GM18873 (cell line): Measurements from ENCODE around the gene PPFIA4.
"Not testable (repeated sequence)": the region's sequence is repeated elsewhere in the genome, so short reads cannot be mapped to it uniquely, and the experiment has no call there.

Source experiments
- ATAC-seq: cut with Tn5 transposase; IDR thresholded peaks from one replicate; pipeline ENCODE4 v1.9.1; 2021; ENCODE audit warnings: mild to moderate bottlenecking, moderate library complexity, moderate number of reproducible peaks; ENCODE audit not compliant: unreplicated experiment, low FRiP score

Gene PPFIA4

DNA sequence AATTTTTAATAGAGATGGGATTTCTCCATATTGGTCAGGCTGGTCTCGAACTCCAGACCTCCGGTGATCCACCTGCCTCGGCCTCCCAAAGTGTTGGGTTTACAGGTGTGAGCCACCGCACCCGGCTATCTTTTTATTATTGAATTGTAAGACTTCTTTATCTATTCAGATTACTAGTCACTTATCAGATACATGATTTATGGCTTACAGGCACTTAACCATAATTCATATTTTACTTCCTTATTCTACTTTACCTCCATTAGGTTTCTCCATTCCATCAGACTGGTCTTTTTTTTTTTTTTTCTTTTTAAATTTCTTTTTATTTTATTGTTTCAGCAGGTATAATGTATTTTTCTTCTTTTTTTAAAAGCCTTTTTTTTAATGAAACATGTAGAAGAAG, 14.7 kb upstream of the PPFIA4 start:
- no peak for ATAC-seq

DNA sequence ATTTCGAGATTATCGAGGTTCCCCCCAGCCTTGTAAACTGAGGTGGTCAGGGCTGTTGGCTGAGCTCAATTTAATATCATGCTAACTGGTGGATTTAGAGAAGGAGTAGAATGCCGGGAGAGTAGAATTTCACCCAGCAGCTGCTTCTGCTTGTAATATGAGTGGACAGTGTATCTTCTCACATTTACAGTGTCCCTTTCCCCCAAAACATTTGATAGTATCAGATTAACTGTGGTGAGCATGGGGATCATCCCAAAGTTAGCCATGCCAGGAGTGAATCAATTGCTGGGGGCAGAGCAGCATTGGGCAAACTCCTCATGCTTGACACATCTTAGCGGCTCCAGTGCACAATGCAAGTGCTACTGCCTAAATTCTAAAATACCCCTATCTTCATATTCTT, 9.2 kb upstream of the PPFIA4 start:
- ATAC-seq: no peak

DNA sequence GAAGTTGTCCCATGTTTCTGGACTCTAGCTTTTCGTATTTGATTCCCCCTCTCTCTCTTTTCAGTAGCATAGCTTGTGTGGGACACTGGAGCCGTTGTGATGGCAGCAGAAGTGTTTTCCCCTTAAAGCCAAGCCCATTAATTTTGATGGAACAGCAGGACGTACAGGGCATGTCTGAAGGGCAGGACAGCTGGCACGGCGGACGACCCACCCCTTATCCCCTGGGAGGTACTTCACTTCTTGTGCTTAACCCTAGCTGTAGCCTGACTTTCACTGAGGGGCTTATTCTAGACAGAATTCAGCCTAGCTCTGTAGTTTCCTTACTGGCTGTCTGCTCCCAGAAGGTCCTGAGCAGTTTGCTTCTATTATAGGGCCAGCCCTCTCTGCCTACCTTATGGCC, 8.6 kb upstream of the PPFIA4 start:
- ATAC-seq: no peak

DNA sequence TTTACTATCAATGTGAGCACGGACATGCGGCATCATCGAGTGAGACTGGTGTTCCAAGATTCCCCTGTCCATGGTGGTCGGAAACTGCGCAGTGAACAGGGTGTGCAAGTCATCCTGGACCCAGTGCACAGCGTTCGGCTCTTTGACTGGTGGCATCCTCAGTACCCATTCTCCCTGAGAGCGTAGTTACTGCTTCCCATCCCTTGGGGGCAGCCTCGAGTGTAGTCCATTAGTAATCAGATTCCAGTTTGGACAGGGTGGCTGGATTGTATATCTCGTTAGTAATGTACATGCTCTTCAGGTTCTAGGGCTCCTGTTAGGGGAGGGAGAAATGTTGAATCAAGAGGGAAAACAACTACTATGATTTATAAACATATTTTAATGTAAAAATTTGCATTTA, 3.4 kb upstream of the PPFIA4 start:
- not testable (repeated sequence) for ATAC-seq

DNA sequence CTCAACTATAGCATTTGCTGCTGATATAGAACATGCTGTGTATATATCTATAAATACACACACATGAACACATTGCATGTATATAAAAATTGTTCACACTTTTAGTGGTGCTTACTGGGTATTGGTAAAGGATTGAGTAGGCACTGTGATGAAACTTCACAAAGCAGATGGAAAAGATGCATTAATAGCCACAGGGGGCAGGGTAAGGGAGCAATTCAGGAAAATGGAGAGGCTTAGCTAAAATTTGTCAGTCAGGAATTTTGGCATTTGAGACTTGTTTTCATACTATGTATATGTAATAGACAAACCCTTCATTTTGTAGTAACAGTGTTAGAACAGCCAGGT, 633 bp upstream of the PPFIA4 start:
- ATAC-seq: no peak

DNA sequence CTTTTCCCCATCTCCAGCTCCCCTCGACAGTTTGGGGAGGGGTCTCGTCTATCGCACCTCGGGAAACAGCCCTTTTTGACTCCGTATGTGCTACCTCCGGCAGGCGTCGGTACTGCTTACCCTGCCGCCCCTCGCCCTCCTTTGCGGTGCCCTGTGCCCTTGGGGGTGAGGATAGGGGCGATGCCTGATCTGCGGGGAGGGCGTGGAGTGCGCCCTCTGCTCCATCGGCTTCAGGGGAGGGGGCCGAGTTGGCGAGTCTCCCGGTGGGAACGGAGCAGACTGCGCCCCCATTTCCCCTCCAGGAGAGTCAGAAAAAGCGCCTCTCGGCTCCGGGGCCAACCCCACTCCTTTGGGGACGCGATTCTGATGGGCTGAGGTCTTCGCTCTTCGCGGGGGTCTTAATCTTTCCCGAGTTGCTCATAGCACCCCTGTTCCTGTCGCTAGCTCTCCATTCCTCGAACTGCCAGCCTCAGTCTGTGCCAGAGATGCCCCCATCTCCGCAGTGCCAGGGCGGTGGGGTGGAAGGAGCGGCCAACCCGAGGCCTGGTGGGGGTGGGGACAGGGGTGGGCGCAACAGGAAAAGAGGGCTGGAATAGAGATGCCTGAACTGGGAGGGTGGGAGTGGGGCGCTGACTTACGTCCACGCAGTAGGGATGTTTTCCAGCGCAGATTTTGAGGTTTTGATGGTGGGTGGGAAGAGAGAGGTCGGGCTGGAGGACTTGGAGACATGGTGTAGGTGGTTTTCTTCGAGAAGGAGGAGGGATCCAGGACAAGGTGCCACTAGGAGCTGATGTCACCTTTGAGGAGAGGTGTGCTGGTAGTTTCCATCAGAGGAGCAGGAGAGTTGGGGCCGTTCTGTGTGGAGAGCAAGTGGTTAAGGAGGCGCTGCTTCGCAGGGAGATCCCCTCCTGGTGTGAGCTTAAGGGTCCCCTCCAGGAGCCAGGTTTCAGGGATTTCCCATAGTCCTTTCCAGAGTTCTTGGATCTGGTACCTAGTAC, 674 bp downstream of the PPFIA4 start:
- no peak for ATAC-seq

DNA sequence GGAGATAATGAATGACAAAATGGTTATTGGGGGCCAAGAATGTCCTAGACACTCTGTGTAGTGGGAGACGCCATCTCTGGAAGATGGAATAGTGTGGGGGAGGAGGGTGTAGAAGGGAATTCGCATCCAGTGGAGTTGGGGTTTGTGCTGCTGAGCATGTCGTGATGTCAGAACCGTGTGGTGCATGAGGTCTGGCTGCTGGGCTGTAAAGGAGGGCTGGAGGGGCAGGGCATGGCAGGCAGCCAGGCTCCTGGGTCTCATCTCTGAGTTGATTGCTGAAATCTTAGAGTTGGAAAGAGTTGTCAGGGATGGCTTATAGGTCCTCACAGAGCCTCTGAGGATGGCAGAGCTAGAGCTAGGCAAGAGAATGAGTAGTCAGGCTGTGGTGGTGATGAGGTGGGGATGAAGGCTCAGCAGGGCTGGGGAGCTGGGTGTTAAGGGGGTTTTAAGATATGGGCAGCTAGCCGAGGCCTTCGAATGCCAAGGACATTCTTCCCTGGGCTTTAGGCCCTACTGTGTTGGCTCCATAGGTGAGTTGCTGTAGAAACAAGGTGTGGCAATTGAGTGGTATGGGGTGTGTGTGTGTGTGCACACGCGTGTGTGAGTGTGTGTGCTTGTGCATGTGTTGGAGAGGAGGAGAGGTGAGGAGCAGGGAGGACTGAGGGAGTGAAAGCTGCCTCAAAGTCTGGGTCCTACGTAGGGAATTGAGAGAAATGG, 1.9 kb downstream of the PPFIA4 start:
- ATAC-seq: no peak

DNA sequence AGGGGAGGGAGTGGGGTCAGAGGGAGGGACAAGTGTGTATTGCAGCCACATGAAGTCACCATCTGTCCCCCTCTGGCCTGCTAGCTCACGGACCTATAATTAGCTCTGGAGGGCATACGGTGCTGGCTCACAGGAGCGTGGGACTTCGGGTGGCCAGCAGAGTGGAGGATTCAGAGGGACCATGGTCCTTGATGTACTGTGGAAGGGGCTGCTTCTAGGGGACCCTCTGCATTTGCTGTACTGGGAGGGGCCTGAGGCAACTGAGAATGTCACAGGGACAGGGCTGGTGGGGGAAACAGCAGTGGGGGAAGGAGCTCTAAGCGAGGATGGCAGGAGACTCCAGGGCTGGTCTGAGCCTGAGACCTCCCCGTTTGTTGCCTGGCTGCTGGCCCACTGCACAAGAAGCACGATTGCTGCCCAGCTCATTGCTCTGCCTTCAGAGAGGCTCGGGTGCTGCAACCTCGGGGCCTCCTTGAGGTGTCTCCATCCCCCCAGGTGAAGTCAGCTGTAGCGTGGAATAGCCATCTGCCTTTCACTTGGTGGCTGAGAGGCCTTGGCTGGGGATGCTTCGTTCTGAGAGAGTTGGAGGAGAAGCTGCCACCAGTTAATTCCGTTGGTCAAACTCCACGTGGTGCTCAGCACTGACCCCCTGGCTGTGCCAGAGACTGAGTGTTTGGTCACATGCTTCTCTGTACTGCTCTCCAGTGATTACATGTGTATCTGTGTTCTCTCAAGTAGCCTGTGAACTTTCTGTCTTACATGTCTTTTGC, 2.7 kb downstream of the PPFIA4 start:
- ATAC-seq: no peak

DNA sequence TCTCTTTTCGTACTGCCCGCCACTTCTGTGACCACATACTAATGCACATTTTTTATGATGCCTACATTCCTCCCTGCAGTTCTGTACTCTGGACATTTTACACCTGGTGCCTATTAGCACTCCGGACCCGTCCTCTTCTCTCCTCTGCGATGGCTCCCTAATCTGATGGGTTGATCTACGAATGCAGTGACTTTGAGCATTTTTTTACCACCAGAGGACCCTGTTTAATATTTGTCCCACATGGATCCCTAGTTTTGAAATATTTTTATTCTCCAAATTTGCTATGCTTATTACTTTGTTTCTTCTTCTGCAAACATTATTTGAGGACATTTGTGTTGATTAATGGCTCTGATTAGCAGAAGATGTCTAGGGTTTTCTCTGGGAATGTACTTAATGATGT, 5.2 kb downstream of the PPFIA4 start:
- ATAC-seq: no peak

DNA sequence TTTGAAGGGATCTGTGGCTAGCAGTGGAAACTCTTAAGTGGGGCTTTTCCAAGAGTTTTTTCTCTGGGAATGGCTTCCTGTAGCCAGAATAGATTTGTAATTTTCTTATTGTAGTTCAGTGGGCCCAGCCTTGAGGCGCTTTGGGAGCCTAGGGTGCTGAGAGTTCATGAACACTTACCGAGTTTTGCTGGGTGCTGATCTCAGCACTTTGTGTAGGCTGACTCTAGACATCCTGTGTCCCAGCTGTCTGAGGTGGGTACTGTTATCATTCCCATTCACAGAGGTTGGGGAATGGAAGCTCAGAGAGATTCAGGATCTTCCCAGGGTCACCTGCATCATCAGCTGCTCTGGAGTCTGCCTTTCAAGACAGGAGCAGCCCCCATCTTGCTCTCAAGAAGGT, 7.0 kb downstream of the PPFIA4 start:
- ATAC-seq: no peak

DNA sequence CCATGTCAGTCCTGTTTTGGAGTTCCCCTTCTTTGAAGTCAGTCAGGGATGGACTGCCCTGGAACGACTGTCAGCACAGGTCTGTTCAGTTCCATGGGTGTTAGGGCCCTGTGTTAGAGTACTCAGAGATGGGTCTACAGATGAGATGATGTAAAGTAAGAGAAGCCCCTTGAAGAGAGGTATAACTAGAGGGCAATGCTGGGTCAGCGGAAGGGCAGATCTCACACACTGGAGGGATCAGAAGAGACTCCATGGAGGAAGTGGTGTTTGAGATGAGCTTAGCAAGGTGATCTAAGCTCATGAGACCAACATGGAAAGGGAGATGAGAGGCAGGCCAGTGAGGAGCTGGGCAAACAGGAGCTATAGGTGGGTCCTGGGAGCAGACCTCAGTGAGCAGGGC, 7.6 kb downstream of the PPFIA4 start:
- no peak for ATAC-seq

DNA sequence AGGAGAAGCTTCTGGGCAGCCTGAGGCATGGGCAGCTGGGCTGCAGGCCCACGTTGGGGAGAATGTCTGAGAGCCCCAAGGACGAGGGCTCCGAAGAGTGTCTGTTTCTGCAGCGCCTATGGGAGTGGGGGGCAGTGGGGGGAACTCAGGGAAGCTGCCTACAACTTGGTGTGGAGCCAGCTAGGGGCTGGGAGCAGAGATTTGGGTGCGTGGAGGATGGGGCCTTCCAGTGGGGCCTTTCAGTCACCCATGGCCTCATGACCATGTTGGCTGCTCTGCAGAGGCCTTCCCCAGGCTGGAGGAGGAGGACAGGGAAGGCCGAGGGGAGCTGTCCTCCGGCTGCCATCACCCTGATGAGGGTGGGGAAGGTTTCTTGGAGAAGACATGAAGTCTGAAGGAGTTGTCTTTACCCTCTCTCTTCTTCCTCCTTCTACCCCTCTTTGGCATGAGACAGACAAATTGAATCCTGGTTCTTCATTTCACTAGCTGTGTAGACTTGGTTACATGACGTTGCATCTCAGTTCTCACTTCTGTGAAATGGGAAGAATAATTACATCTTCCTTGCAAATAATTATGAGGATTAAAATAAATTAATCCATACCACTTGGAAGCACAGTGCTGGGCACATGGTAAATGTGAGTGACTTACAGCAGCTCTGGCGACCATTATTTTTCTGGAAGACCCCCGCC, 8.3 kb downstream of the PPFIA4 start:
- ATAC-seq: no peak

DNA sequence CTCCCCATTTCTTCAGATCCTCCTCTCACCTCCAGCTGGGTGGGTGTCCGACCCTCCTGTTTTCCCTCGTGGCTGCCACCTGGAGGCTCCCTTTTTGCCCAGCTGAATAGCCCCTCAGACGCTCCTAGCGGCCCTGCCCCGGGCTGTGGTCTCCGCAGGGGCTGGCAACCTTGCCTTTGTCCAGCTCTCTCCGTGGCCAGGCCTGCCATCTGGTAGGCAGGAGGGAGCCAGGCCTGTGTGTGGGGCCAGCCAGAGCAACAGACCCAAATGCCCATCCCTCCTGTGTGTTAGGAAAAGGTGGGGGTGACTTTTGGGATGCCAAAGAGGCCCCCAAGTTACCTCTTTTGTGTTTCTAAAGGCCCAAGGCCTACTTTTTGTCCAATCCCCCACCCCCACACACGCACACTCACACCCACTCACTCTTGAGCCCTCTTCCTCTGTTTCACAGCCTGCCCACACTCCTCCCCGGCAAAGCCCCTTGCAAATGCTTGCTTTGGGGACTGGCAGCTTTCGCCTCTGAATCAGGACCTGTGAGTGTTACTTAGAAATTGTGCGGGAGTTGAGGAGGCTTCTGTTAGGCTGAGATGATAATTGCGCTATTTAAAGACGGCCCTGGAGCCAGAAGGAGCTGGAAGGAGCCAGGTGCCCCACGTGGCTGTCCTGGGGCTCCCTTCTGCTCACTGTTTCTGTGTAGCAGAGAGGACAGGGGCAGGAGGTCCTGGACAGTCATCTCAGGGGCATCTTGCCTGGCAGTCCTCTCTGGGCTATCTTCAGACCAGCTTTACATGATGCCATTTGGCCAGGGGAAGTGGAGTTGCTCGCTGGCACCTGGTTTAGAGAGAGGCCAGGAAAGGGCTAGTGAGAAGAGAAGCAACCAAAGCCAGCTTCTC, 9.1 kb downstream of the PPFIA4 start:
- no peak for ATAC-seq

DNA sequence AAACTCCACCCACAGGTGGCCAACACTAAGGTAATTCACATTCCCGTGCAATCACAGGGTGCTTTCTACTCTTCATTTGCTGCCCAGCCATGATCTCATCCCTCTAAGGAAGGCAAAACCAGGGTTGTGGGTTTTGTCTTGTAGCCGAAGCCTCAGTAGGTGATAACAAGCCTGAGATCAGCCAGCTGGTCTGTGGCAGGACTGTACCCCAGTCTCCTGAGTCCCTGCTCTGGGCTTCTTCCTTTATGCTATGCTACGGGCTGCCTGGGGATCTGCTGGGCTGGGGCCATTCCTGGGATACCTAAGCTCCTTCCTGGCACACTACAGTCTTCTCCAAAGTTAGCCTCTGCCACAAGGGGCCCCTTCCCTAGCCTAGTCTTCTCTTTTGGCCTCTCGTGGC, 9.8 kb downstream of the PPFIA4 start:
- ATAC-seq: no peak

DNA sequence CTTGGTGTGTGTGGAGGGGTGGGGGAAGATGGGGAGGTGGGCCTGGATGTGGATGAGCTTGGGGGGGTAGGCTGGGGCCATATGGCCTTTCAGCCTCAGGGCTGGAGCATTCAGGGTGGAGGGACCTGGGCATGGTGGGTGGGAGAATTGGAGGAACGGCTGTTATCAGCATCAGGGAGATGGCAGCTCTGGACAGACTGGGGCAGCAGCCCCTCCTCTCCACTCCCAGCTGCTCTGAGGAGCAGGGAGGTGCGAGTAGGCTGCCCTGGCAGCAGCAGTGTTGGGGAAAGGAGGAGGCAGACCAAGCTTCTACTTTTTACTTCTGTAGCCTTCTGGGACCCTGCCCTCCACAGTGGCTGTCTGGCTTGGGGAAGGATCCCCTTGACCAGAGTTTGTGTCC, 10.2 kb downstream of the PPFIA4 start:
- no peak for ATAC-seq

DNA sequence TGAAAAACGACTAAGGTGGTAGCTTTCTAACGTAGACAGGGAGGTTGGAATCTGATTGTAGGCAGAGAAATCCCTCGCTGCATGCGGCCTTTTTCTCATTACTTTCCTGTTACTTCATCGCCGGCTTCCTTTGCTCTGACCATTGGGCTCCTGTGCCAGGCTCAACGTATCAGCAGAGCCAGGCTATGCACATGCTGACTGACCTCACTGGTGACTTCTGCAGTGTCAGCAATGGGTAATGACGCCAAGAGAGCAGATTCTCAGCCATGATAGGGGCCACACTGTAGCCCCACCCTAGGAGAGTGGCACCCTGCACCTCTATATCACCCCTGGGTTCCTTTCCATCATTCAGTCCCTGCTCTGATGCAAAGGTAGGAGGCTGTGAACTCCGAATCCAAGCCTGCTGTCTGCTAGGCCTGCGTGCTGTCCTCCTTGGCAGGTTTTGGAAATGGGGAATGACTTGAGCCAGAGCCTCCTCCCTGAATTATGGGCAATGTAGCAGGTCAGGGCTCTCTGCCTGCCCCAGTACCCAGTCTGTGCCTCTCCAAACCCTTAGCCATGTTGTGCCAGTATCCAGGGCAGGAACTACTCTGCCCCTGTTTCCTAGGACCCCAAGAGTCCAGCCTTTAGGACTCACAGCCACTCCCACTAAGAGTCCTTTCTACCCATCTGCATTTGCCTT, 11.4 kb downstream of the PPFIA4 start:
- no peak for ATAC-seq

DNA sequence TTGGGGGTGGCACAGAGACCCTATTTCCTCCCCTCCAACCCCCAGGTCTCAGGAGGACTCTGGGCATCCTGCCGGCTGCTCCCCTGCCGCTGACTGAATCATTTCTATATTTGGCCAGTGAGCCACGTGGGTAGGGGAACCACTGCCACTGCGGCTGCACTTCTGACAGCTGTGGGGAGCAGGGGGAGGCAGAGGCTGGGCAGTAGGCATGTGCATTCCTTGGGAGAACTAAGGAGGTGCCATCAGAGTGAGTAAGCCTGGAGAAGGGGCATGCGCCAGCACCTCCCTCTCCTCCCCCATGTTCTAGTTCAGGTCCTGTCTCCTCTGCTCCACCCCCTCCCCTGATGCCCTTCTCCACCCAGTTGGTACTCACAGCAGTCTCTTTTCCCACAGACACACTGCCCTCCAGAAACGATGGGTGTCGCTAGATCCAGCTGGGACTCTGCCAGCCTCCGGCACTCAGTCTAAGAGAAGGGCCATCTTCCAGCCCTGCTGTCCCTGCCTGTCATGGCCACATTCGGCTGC, 12.0 kb downstream of the PPFIA4 start:
- ATAC-seq: no peak

DNA sequence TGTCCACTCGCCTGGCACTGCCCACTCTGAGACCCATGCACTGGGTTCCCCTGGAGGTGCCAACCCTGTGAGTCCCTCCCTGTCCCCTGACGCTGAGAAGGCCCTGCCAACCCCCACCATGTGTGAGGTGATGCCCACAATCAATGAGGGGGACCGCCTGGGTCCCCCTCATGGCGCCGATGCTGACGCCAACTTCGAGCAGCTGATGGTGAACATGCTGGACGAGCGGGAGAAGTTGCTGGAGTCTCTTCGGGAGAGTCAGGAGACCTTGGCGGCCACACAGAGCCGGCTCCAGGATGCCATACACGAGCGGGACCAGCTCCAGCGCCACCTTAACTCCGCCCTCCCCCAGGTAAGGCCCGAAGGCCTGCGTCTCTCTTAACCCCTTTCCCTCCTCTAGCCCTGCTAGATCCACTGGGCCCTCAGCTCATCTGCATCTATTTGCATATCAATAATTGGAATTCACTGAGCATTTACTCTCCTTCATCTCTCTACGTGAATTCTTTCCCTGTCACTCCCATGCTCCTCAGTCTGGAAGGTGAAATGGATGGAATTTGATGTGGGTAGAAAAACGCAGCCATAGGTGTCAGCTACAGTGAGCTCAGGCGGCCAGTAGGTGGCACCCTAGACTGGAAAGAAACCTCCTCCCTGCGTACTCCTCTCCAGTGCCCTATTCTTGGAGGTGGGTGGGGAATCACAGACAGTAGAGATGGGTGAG, 12.8 kb downstream of the PPFIA4 start:
- no peak for ATAC-seq
